Osteocyte (in vitro differentiated cells): ENCODE measurements around the gene OR1K1. TPM values are rescaled to one million over a fixed set of nuclear protein-coding genes. Genes with fewer than 3 reads are reported as not detected.

Experiments used
- DNase-seq: peaks from one replicate; pipeline ENCODE4 v3.0.0; 2021; ENCODE audit warnings: mixed read lengths; ENCODE audit not compliant: unreplicated experiment; ENCODE audit errors: extremely low spot score
- H3K27ac Mint-ChIP-seq: one replicate; pipeline ENCODE4 v1.8.0; 2021; ENCODE audit warnings: mild to moderate bottlenecking, mixed read lengths; ENCODE audit not compliant: unreplicated experiment
- H3K27me3 Mint-ChIP-seq: one replicate; pipeline ENCODE4 v1.8.0; 2021; ENCODE audit warnings: mixed read lengths; ENCODE audit not compliant: unreplicated experiment
- H3K36me3 Mint-ChIP-seq: one replicate; pipeline ENCODE4 v1.8.0; 2021; ENCODE audit warnings: mixed read lengths; ENCODE audit not compliant: unreplicated experiment
- H3K4me1 Mint-ChIP-seq: one replicate; pipeline ENCODE4 v1.8.0; 2021; ENCODE audit warnings: mixed read lengths; ENCODE audit not compliant: unreplicated experiment
- H3K4me3 Mint-ChIP-seq: one replicate; pipeline ENCODE4 v1.8.0; 2021; ENCODE audit warnings: mild to moderate bottlenecking, moderate library complexity, mixed read lengths; ENCODE audit not compliant: unreplicated experiment
- H3K9me3 Mint-ChIP-seq: one replicate; pipeline ENCODE4 v1.8.0; 2021; ENCODE audit warnings: mixed read lengths; ENCODE audit not compliant: unreplicated experiment
- CTCF ChIP-seq: fragments of 200-600 bp; sonication (generic); IDR thresholded peaks from 2 replicates; pipeline ENCODE4 v1.5.0; 2021; ENCODE audit warnings: antibody characterized with exemption, mild to moderate bottlenecking, moderate library complexity
- total RNA-seq: library from RNA; stranded (reverse); gene quantifications from 2 replicates; pipeline ENCODE4 v1.2.1, GENCODE V29; 2021

The OR1K1 gene
- total RNA-seq, 1 donor from 2014 or later, result not detected

- Mint-ChIP-seq H3K9me3 (peaks cover 3% of the 10 kb centered on the region), H3K4me1 (no peaks in the 10 kb centered on the region), H3K27me3 (peaks cover 22% of the 10 kb centered on the region), H3K27ac (no peak within 1 kb of the TSS), H3K4me3 (no peak within 1 kb of the TSS), H3K36me3 (no peaks in the 10 kb centered on the region)
- peak; percentile 79 for DNase-seq
- no peak for TF ChIP-seq CTCF
Observed at GRCh38 chr9:122788831-122789230, 11.1 kb upstream of the OR1K1 start, which contains the start of gene OR5C1. OR5C1 (plus strand) TSS chr9:122788933; CDS start chr9:122788933, 0 bp downstream.

- TF ChIP-seq CTCF, result no peak
- peak; percentile 82 for DNase-seq
- no peaks in the 10 kb centered on the region for H3K36me3 Mint-ChIP-seq
- peaks cover 6% of the 10 kb centered on the region for H3K9me3 Mint-ChIP-seq
- H3K4me3 Mint-ChIP-seq, result no peak overlapping the region
- no peak overlapping the region for H3K27ac Mint-ChIP-seq
- no peaks in the 10 kb centered on the region for H3K4me1 Mint-ChIP-seq
- peaks cover 17% of the 10 kb centered on the region for H3K27me3 Mint-ChIP-seq
Observed at GRCh38 chr9:122789256-122790046, 10.5 kb upstream of the OR1K1 start.

DNA sequence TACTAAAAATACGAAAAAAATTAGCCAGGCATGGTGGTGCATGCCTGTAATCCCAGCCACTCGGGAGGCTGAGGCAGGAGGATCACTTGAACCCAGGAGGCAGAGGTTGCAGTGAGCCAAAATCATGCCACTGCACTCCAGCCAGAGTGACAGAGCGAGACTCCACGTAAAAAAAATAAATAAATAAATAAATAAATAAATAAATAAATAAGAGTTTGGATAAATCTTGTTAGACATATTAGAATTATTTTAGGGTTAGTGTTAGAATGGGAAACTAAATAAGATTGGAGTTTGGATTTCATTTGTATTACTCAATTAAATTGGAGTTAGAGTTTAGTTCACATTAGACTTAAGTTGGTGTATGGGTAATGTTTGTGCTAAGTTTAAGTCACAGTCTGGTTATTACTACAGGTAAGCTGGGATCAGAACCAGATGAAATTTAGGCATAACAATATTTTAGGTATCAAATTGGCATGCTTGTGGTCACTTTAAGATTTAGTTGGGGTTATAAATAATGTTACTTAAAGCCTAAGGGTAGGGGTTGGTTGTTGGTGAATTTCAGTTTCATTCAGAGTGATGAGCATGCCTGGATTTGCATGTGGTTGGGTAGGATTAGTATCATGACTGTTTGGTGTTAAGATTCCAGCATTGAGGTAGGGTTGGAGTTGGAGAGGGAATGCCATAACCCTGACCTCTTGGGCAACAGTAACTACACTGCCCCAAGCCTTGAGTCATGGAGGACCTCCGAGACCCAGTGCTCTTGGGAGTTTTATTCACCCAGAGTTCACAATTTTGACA lies 7.9 kb upstream of the OR1K1 start:
- H3K4me3 Mint-ChIP-seq, result no peak overlapping the region
- H3K27me3 Mint-ChIP-seq, result peaks cover 20% of the 10 kb centered on the region
- no peaks in the 10 kb centered on the region for H3K36me3 Mint-ChIP-seq
- H3K4me1 Mint-ChIP-seq, result no peaks in the 10 kb centered on the region
- DNase-seq, result peak; percentile 10
- peaks cover 6% of the 10 kb centered on the region for H3K9me3 Mint-ChIP-seq
- no peak for TF ChIP-seq CTCF
- no peak overlapping the region for H3K27ac Mint-ChIP-seq

DNA sequence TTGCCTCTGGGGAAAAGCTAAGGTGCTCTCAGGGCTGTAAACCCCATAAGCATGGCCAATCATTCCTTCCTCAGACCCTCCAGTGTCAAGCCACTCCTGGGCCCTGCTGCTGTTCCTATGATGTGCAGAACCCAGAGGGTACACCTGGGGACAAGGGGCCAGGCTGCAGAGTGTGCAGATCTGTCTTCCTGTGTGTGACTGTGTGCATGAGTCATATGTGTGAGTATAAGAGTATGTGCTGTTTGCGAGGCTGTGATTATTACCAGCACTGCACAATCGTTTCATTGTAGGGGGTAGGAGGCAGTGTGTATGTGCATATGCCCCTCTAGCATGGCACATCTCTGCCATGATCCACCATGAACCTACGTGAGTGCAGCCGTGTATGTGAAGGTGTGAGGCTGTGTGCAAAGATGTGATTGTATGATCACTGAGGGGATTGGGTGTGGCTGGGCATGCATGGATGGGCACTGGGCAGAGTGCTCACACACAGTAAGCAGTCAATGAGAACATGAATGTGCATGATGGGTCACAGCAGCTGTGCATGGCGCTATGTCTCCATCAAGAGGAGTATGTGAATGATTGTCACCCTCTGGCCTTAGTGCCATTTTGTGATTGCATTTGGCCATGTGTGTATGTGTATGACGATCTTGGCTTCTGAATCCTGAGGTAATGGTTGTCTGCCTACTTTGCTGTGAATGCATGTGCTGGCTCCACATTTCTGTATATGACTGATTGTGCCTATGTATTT lies 2.4 kb upstream of the OR1K1 start:
- DNase-seq, result peak; percentile 57
- H3K4me3 Mint-ChIP-seq, result no peak overlapping the region
- no peak overlapping the region for H3K27ac Mint-ChIP-seq
- H3K4me1 Mint-ChIP-seq, result no peaks in the 10 kb centered on the region
- H3K27me3 Mint-ChIP-seq, result peaks cover 30% of the 10 kb centered on the region
- TF ChIP-seq CTCF, result no peak
- H3K36me3 Mint-ChIP-seq, result no peaks in the 10 kb centered on the region
- H3K9me3 Mint-ChIP-seq, result peaks cover 6% of the 10 kb centered on the region
